ENCODE measurements around the gene PBXIP1. TPM values are rescaled to one million over a fixed set of nuclear protein-coding genes. Genes with fewer than 3 reads are reported as not detected.

Gene PBXIP1
- total RNA-seq, 1 experiment from 2014 or later: 24.0 TPM

- peaks cover 14% of the 10 kb centered on the region for H3K4me1 ChIP-seq
- Mint-ChIP-seq H3K4me1 (ENCODE audit: low read depth, unreplicated experiment) (peaks cover 18% of the 10 kb centered on the region), H3K36me3 (ENCODE audit: insufficient read depth, unreplicated experiment) (peaks cover 58% of the 10 kb centered on the region), H3K4me3 (ENCODE audit: unreplicated experiment) (peak within 1 kb of the TSS; percentile 88), H3K9me3 (ENCODE audit: unreplicated experiment) (no peaks in the 10 kb centered on the region), H3K27ac (ENCODE audit: unreplicated experiment) (peak within 1 kb of the TSS; percentile 81), H3K27me3 (ENCODE audit: insufficient read depth, unreplicated experiment) (no peaks in the 10 kb centered on the region)
- peak within 1 kb of the TSS; percentile 95 for H3K4me3 ChIP-seq (ENCODE audit: low read depth, low read length)
- TF ChIP-seq, protein P1, sequence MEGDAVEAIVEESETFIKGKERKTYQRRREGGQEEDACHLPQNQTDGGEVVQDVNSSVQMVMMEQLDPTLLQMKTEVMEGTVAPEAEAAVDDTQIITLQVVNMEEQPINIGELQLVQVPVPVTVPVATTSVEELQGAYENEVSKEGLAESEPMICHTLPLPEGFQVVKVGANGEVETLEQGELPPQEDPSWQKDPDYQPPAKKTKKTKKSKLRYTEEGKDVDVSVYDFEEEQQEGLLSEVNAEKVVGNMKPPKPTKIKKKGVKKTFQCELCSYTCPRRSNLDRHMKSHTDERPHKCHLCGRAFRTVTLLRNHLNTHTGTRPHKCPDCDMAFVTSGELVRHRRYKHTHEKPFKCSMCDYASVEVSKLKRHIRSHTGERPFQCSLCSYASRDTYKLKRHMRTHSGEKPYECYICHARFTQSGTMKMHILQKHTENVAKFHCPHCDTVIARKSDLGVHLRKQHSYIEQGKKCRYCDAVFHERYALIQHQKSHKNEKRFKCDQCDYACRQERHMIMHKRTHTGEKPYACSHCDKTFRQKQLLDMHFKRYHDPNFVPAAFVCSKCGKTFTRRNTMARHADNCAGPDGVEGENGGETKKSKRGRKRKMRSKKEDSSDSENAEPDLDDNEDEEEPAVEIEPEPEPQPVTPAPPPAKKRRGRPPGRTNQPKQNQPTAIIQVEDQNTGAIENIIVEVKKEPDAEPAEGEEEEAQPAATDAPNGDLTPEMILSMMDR (IDR thresholded peaks at IDR 0.05; ENCODE audit: insufficient read depth in 1 of 2, low read depth in 1 of 2, low read length in 1 of 2, severe bottlenecking in 1 of 2, unreplicated experiment in 1 of 2): peak; percentile 23 to 55
- ChIA-PET CTCF (interaction anchor here (0.6 to 1.6 kb wide), 11 partner anchors 9 to 124 kb away, joined by 3 to 17 read pairs (median 6); partner anchors contain the start of genes CKS1B and FLAD1), POLR2A (interaction anchor here (0.5 to 2.1 kb wide), 13 partner anchors 9 to 741 kb away, joined by 3 to 20 read pairs (median 6); partner anchors contain the start of genes CKS1B, FLAD1, LENEP and PMVK)
- BruUV-seq (replicated peaks): no TSS peak
- no peaks in the 10 kb centered on the region for H3K9me3 ChIP-seq
- peaks cover 4% of the 10 kb centered on the region for H3K36me3 ChIP-seq (ENCODE audit: control insufficient read depth, insufficient read depth, low read length)
- DNase-seq: peak; percentile 87 to 90
- intact Hi-C loops (cut with micrococcal nuclease; ENCODE audit: unreplicated experiment): loop anchor here (1.0 kb wide), 3 partner anchors 11 to 39 kb away; no protein-coding TSS in a partner anchor
- H3K27me3 ChIP-seq (replicated peaks; ENCODE audit: control insufficient read depth, insufficient read depth, low read length): no peaks in the 10 kb centered on the region
Measured at GRCh38 chr1:154961207-154962155, 5.6 kb upstream of the PBXIP1 start, which contains the start of gene PYGO2. TSS of gene PYGO2 (minus strand) at chr1:154961782. CDS start at chr1:154961576, 206 bp downstream.

GRCh38 chr1:154960446-154961136, 4.7 kb upstream of the PBXIP1 start:
- no peak for DNase-seq
- BruUV-seq (replicated peaks): TSS peak; percentile 47
- intact Hi-C loops (cut with micrococcal nuclease; ENCODE audit: unreplicated experiment): loop anchor here (1.0 kb wide), 3 partner anchors 12 to 40 kb away; no protein-coding TSS in a partner anchor
- Mint-ChIP-seq H3K4me1 (ENCODE audit: low read depth, unreplicated experiment) (peaks cover 22% of the 10 kb centered on the region), H3K36me3 (ENCODE audit: insufficient read depth, unreplicated experiment) (peaks cover 63% of the 10 kb centered on the region), H3K27me3 (ENCODE audit: insufficient read depth, unreplicated experiment) (no peaks in the 10 kb centered on the region), H3K4me3 (ENCODE audit: unreplicated experiment) (peak overlapping the region; percentile 88), H3K27ac (ENCODE audit: unreplicated experiment) (peak overlapping the region; percentile 81), H3K9me3 (ENCODE audit: unreplicated experiment) (no peaks in the 10 kb centered on the region)
- H3K4me1 ChIP-seq: peaks cover 15% of the 10 kb centered on the region
- ChIA-PET POLR2A (interaction anchor here (0.5 to 2.1 kb wide), 12 partner anchors 10 to 740 kb away, joined by 3 to 20 read pairs (median 6); partner anchors contain the start of genes CKS1B, FLAD1, LENEP and SHC1), CTCF (interaction anchor here (0.9 to 1.6 kb wide), 9 partner anchors 8 to 124 kb away, joined by 3 to 17 read pairs (median 7); partner anchors contain the start of genes CKS1B and FLAD1)
- H3K9me3 ChIP-seq: no peaks in the 10 kb centered on the region
- H3K27me3 ChIP-seq (replicated peaks; ENCODE audit: control insufficient read depth, insufficient read depth, low read length): no peaks in the 10 kb centered on the region
- peak overlapping the region; percentile 95 for H3K4me3 ChIP-seq (ENCODE audit: low read depth, low read length)
- TF ChIP-seq, protein P1 (IDR thresholded peaks at IDR 0.05; ENCODE audit: insufficient read depth in 1 of 2, low read depth in 1 of 2, low read length in 1 of 2, severe bottlenecking in 1 of 2, unreplicated experiment in 1 of 2): no peak
- H3K36me3 ChIP-seq (ENCODE audit: control insufficient read depth, insufficient read depth, low read length): peaks cover 4% of the 10 kb centered on the region

GRCh38 chr1:154959426-154959780, 3.5 kb upstream of the PBXIP1 start:
- H3K4me3 Mint-ChIP-seq (ENCODE audit: unreplicated experiment): peak overlapping the region; percentile 15
- Histone ChIP-seq H3K4me1 (peaks cover 15% of the 10 kb centered on the region), H3K27me3 (replicated peaks; ENCODE audit: control insufficient read depth, insufficient read depth, low read length) (no peaks in the 10 kb centered on the region), H3K9me3 (no peaks in the 10 kb centered on the region), H3K36me3 (ENCODE audit: control insufficient read depth, insufficient read depth, low read length) (peaks cover 3% of the 10 kb centered on the region), H3K4me3 (ENCODE audit: low read depth, low read length) (no peak overlapping the region)
- no peaks in the 10 kb centered on the region for H3K27me3 Mint-ChIP-seq (ENCODE audit: insufficient read depth, unreplicated experiment)
- H3K4me1 Mint-ChIP-seq (ENCODE audit: low read depth, unreplicated experiment): peaks cover 22% of the 10 kb centered on the region
- no peak overlapping the region for H3K27ac Mint-ChIP-seq (ENCODE audit: unreplicated experiment)
- TF ChIP-seq, protein P1 (IDR thresholded peaks at IDR 0.05; ENCODE audit: insufficient read depth in 1 of 2, low read depth in 1 of 2, low read length in 1 of 2, severe bottlenecking in 1 of 2, unreplicated experiment in 1 of 2): no peak
- no peak for DNase-seq
- BruUV-seq (replicated peaks): no TSS peak
- intact Hi-C loops (cut with micrococcal nuclease; ENCODE audit: unreplicated experiment): loop anchor here (5.0 kb wide), 1 partner anchor 103 kb away; the partner anchor contains the start of gene EFNA4
- no peaks in the 10 kb centered on the region for H3K9me3 Mint-ChIP-seq (ENCODE audit: unreplicated experiment)
- ChIA-PET CTCF (interaction anchor here (0.7 kb wide), 1 partner anchor 102 kb away, joined by 9 read pairs; no protein-coding TSS in a partner anchor), POLR2A (no interaction called here)
- peaks cover 55% of the 10 kb centered on the region for H3K36me3 Mint-ChIP-seq (ENCODE audit: insufficient read depth, unreplicated experiment)
